Daoy (cell line): ENCODE measurements around the gene UNC13C. TPM values are rescaled to one million over a fixed set of nuclear protein-coding genes. Genes with fewer than 3 reads are reported as not detected.

Experiments
- DNase-seq: peaks from one replicate; pipeline ENCODE4 v3.0.0-alpha.2; 2015; ENCODE audit warnings: low read depth
- total RNA-seq: library from RNA; depleted of rRNA; stranded (reverse); fragments of >200 nt; shearing (Covaris generic); gene quantifications from 2 replicates; pipeline ENCODE4 v1.2.3, GENCODE V29; 2014

Gene UNC13C
- total RNA-seq, 1 experiment from 2014 or later, result 0.11 TPM

GRCh38 chr15:54567408-54568035 is 589.3 kb downstream of the UNC13C start:
- DNase-seq, result no peak

GRCh38 chr15:54568381-54568780 is 590.1 kb downstream of the UNC13C start:
- DNase-seq, result no peak

- DNase-seq, result no peak
Measured at GRCh38 chr15:54571576-54571975, 593.3 kb downstream of the UNC13C start.

GRCh38 chr15:54575586-54575985 is 597.3 kb downstream of the UNC13C start:
- DNase-seq, result no peak

- DNase-seq, result no peak
Measured at GRCh38 chr15:54576298-54576935, 598.2 kb downstream of the UNC13C start.

- DNase-seq, result no peak
Measured at GRCh38 chr15:54577476-54578250, 599.4 kb downstream of the UNC13C start.

GRCh38 chr15:54579855-54580254 is 601.6 kb downstream of the UNC13C start:
- no peak for DNase-seq

- DNase-seq, result no peak
Measured at GRCh38 chr15:54580643-54581042, 602.4 kb downstream of the UNC13C start.

- DNase-seq, result no peak
Measured at GRCh38 chr15:54582863-54583643, 604.8 kb downstream of the UNC13C start.

- no peak for DNase-seq
Measured at GRCh38 chr15:54585063-54585462, 606.8 kb downstream of the UNC13C start.

GRCh38 chr15:54594115-54594514 is 615.9 kb downstream of the UNC13C start:
- DNase-seq, result no peak

GRCh38 chr15:54599386-54599785 is 621.1 kb downstream of the UNC13C start:
- DNase-seq, result no peak

GRCh38 chr15:54605043-54605442 is 626.8 kb downstream of the UNC13C start:
- no peak for DNase-seq

- DNase-seq, result no peak
Measured at GRCh38 chr15:54605556-54605955, 627.3 kb downstream of the UNC13C start.

- DNase-seq, result no peak
Measured at GRCh38 chr15:54608876-54609835, 630.9 kb downstream of the UNC13C start.

GRCh38 chr15:54618120-54618519 is 639.9 kb downstream of the UNC13C start:
- no peak for DNase-seq

- no peak for DNase-seq
Measured at GRCh38 chr15:54619180-54619579, 640.9 kb downstream of the UNC13C start.

GRCh38 chr15:54620916-54621315 is 642.7 kb downstream of the UNC13C start:
- DNase-seq, result no peak

GRCh38 chr15:54636147-54636546 is 657.9 kb downstream of the UNC13C start:
- DNase-seq, result no peak

- DNase-seq, result no peak
Measured at GRCh38 chr15:54638666-54639065, 660.4 kb downstream of the UNC13C start.

GRCh38 chr15:54640873-54641272 is 662.6 kb downstream of the UNC13C start:
- DNase-seq, result no peak
